ENCODE data around the gene KCNIP4.

- TF ChIP-seq POLR2AphosphoS5 (IDR thresholded peaks at IDR 0.05) (no peak), CTCF (IDR thresholded peaks at IDR 0.05) (no peak), POLR2A (IDR thresholded peaks at IDR 0.05; ENCODE audit: low read depth) (no peak)
These were observed 935.1 kb downstream of the KCNIP4 start for GRCh38 chr4:21013501-21013900.

Data from esophagus muscularis mucosa (tissue), 3 donors.